Right hindlimb (tissue), 1 donor: Measurements from ENCODE around the gene KLHL42.
"Not testable (repeated sequence)": the region's sequence is repeated elsewhere in the genome, so short reads cannot be mapped to it uniquely, and the experiment has no call there.

ENCODE experiments used
- DNase-seq: peaks from one replicate; pipeline ENCODE4 v3.0.0-alpha.2; 2018

KLHL42 gene, protein sequence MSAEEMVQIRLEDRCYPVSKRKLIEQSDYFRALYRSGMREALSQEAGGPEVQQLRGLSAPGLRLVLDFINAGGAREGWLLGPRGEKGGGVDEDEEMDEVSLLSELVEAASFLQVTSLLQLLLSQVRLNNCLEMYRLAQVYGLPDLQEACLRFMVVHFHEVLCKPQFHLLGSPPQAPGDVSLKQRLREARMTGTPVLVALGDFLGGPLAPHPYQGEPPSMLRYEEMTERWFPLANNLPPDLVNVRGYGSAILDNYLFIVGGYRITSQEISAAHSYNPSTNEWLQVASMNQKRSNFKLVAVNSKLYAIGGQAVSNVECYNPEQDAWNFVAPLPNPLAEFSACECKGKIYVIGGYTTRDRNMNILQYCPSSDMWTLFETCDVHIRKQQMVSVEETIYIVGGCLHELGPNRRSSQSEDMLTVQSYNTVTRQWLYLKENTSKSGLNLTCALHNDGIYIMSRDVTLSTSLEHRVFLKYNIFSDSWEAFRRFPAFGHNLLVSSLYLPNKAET

DNA sequence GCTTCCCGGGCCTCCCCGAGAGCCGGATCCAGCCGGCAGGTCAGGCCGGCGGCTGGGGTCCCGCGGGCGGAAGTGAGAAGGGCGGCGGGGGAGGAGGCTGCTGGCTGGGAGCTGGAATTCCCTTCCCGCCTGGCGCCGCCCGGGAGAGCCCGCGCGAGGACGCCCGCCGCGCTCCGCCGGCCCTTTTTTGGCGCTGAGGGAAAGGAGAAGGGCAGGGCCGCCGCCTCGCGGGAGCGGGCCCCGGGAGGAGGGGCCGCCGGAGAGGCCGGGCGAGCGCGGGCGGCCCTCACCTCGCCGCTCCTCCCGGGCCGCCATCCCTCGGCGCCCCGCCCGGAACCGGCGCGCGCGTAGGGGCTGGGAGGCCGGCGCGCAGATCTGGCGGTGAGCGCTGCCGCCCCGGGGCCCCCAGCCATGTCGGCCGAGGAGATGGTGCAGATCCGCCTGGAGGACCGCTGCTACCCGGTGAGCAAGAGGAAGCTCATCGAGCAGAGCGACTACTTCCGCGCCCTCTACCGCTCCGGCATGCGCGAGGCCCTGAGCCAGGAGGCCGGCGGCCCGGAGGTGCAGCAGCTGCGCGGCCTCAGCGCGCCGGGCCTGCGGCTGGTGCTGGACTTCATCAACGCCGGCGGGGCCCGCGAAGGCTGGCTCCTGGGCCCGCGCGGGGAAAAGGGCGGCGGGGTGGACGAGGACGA is at the start of gene KLHL42, which contains the start of gene MANSC4:
Gene KLHL42, plus strand, starts transcription at position 314 of the 692 bp plus-strand sequence. Its CDS starts 98 bp downstream, at position 412.
Gene MANSC4, minus strand, starts transcription at position 317 of the 692 bp plus-strand sequence. CDS start 8,960 bp downstream, outside the sequence.
- peak; percentile 86 for DNase-seq

GRCh38 chr12:27732281-27732680 is 47.8 kb upstream of the KLHL42 start:
- no peak for DNase-seq

DNA sequence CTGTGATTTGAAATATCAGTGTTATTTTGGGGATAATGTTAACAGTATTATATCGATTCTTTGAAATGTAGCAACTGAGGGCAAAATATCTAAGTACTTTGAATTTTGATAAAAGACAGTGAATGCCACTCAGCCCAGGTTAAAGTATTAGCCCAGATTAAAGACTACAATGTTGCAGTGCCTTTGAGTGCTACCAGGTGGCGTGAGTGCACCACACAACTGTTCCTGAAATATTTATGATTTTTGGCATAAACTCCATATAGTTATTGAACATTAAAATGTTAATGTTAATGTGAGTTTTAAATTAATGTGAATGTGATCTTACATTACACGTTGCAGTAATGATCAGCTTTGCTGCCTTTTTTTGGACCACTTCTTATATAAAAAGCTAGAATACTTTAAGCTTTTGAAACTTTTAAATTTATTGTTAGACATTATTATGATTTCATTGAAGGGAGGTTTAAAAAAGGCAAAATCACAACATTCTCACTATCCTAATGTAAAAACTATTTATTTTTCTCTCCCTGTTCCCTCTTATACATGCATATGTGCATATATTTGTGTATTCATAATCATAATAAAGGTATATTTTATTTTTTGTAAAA is 46.9 kb upstream of the KLHL42 start:
- no peak for DNase-seq

DNA sequence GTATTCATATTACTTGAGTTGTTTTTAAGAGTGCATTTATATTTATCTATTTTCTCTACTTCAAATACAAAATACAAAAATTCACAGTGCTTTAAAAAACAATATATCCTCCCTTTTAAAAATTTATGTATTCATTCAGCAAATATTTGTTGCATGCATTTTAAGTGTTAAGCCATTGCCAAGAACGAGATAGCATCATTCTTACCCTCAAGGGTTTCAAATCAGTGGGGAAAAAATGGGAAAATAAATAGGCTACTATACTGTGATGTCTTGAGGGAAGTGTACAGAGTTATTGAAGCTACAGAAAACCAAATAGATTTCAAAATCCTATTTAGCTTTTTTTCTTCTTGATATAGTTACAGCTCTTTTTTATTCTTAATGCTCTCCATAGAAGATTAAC is 46.2 kb upstream of the KLHL42 start:
- DNase-seq = no peak

DNA sequence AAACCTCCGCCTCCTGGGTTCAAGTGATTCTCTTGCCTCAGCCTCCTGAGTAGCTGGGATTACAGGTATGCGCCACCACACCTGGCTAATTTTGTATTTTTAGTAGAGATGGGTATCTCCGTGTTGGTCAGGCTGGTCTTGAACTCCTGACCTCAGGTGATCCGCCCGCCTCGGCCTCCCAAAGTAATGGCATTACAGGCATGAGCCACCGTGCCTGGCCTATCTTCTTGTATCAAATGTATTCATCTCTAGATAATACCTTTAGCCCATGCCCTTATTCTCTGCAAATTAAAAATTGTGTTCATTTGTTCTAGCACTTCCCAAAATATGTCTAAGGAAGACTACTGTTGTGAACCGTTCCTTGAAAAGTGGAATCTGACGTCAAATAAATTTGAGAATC is 45.7 kb upstream of the KLHL42 start:
- not testable (repeated sequence) for DNase-seq

DNA sequence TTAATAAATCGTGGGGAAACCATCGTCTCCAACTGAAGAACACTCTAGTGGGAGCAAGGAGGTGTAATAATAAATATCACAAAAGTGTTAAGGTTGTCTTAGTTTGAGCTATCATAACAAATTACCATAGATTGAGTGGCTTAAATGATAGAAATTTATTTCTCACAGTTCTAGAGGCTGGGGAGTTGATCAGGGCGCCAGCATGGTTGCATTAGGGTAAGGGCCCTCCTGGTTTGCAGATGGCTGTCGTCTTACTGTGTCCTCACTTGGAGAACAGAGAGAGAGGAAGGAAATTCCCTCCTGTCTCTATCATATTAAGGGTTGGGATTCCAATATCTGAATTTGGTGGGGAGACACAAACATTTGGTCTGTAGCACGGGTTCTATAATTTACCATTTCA is 36.4 kb upstream of the KLHL42 start:
- DNase-seq = no peak

GRCh38 chr12:27745734-27746133 is 34.3 kb upstream of the KLHL42 start:
- not testable (repeated sequence) for DNase-seq

DNA sequence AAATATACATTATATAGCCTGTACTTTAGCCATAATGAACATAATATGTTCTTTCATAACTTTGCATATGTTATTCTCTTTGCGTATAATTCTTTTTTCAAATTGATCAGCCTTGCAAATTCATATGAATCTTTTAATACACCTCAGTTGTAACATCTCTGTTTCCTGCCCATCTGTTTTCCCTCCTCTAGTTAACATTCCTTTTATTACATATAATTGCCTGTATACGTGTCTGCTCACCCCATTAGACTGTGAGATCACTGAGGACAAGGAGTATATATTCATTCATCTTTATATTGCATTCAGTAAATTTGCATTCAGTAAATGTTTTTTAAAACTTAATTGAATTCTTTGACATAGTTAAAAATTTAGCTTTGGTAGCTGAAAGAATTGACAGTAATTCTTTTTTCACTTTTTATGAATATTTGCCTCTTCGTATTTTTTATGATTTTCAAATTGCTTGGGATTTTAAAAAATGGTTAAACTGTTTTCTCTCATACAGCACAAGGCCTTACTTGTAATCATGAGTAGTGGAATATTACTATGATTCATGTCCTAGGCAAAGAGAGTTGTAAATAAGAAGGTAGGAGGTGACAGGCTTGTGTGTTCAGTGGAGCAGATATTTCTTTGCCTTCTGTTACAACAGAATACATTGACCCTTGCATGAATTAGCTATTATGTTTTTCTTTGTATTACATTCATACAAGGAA is 32.8 kb upstream of the KLHL42 start:
- DNase-seq = no peak

GRCh38 chr12:27751386-27752047 is 28.5 kb upstream of the KLHL42 start:
- DNase-seq = no peak

DNA sequence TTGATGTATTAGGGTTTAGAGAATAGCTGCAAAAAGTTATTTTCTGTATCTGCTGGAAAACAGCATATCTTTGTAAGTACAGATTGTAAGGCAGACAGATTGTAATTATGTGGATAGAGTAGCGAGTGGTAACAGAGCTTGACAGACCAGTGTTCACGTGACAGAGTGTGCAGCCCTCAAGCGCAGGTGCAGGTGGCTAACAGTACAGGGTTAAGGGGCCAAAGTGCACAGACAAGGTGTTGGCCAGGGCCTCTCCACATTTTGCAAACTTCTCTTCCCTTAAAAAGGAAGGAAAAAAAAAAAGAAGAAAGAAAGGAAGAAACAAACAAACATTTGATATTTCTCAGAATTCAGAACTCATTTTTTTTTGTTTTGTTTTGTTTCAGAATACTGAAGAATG is 25.2 kb upstream of the KLHL42 start:
- DNase-seq = no peak

DNA sequence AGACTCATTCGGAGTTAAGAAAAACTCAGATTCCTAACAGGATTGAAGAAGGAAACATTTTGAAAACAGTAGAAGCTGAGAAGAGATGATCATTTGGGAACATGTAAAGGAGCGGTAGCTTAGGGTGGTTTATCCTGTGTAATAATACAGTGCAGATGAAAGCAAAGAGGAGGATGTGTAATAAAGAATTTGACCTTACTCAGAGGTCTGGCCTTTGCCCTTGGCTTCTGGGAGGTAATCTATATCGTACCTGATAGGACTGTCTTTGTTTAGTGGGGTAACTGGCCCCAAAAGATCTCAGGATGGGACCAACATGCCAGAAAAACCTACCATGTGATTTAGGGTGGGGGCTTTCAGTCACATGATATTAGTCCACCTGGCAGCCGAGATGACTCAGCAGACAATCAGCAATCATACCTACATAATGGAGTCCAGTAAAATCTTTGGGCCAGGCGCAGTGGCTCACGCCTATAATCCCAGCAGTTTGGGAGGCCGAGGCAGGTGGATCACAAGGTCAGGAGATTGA is 23.3 kb upstream of the KLHL42 start:
- DNase-seq = no peak

DNA sequence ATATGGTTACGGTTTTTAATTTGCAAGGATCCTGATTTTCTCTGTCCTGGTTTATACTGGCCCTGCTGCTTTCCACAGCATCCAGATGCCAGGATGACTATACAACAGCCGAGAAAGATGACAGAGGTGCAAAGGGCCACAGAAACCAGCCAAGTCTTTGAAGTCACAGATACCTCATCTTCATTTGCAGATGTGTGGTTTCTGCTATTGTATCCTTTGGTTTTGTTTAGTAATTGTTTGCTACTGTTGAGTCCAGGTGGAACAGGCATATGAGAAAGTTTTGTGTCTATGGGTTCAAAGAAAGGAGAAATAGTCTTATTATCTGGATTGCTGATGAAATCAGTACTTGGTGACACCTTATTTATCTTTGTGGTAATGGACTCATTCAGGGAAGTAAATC is 17.3 kb upstream of the KLHL42 start:
- no peak for DNase-seq

DNA sequence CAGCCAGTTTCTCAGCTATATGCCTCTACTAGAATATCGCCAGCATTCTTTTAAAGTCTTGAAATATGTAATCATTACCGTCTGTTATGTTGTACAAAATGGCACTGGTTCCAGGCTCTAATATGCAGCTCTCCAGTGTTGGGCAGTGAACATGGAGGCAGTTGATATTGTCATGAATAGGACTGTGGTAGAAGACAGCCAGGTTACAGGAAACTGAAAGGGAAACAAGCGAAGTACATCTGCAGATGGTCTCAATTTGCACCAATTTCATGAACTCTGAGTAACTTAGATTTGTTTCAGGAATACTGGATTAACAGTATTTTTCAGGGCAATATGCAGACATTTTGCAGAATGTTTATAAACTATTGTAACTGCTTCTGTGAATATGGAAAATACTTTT is 13.4 kb upstream of the KLHL42 start:
- DNase-seq = no peak

GRCh38 chr12:27769142-27769673 is 10.8 kb upstream of the KLHL42 start:
- no peak for DNase-seq

- no peak for DNase-seq
These were observed 8.3 kb upstream of the KLHL42 start for GRCh38 chr12:27771481-27772327.

DNA sequence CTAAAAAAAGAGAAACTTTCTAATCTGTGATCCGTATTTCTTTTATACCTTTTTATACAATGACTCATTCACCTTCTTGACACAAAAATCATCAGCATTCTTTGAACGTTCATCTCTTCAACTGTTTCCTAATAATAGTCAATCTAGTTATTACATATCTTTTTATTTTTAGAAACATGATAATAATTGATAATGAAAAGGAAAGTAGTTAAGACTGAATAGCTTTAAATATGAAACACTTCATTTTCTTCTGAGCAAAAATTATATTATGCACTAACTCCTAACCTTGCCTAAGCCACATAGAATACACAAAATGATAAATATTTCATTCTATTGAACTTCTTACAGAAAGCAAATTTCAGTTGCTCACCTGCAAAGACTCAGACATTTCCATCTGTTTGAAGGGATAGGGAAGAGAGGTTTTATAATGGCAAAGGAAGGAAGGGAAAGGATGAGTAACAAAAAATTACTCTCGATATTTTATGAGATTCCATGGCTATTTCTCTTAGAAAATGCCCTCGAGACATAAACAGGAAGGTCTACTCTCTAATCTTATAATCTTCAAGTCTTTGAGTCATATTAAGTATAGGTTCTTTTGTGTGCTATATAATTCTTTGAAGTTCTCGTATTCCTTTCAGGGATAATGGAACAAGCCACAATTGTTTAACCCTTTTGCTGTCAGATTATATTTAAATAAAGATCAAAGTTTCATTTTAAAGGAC is 7.5 kb upstream of the KLHL42 start:
- DNase-seq = no peak

- DNase-seq = no peak
These were observed 2.9 kb upstream of the KLHL42 start for GRCh38 chr12:27777141-27777540.

DNA sequence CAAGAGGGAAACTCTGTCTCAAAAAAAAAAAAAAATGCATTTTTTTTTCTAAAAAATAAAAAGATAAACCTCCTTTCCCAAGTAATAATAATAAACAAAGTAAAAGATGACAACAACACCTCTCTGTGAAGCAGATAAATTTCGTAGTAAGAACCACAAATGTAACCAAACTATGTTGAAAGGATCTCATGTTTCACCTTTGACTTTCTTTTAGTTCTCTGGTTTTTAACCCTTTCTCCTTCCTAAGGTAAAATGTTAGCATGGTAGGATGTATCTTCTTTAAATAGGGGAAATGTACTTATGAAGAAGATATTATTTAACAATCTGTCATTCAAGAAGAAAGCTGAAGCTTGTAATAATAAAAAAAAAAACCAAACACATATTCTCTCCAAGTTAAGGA is 1.8 kb upstream of the KLHL42 start:
- DNase-seq = no peak

DNA sequence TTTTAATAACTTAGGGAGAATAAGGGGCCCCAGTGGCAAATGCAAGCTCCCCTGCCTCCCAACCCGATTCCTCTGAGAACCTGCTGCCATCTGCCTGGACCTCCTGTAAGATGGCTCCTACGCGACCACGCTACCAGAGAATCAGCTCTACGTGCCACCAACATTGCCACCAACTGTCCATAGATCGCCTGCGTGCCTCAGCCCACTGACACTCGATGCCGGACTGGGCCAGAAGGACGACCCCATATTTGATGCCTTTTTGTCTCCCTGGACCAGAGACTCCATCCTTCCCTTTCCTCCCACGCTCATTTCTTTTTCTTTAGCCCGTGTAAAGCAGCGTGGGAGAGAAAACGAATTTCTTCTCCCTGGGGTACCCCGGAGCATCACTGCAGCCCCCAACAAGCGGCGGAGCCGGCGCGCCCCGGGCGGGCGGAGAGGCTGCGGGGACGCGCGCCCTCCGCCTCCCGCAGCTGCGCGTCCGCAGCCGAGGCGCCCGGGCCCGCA is 565 bp upstream of the KLHL42 start:
- DNase-seq = peak; percentile 55
